Mesodermal cell (in vitro differentiated cells): ENCODE data around the gene DOK7.

Experiments
- H3K27ac ChIP-seq: 2 replicates; pipeline ENCODE4 v1.7.0; 2013; ENCODE audit warnings: mild to moderate bottlenecking, low read depth, low read length, moderate library complexity; ENCODE audit not compliant: severe bottlenecking
- H3K36me3 ChIP-seq: 2 replicates; pipeline ENCODE4 v1.7.1; 2013; ENCODE audit warnings: mild to moderate bottlenecking, low read length, moderate library complexity; ENCODE audit not compliant: control insufficient read depth, insufficient read depth
- H3K4me1 ChIP-seq: one replicate; pipeline ENCODE4 v1.7.1; 2013; ENCODE audit warnings: mild to moderate bottlenecking, low read length; ENCODE audit not compliant: insufficient read depth, control insufficient read depth, poor library complexity, severe bottlenecking
- H3K4me3 ChIP-seq: 2 replicates; pipeline ENCODE4 v1.7.0; 2013; ENCODE audit warnings: low read length, control low read depth, mild to moderate bottlenecking; ENCODE audit not compliant: insufficient read depth, poor library complexity, severe bottlenecking; ENCODE audit errors: extremely low read depth
- H3K9me3 ChIP-seq: 2 replicates; pipeline ENCODE4 v1.7.1; 2013; ENCODE audit warnings: mild to moderate bottlenecking, low read length, moderate library complexity; ENCODE audit not compliant: control insufficient read depth
- WGBS, 2 experiments: methylation state at CpG; one replicate each; pipeline ENCODE4 v1.1.5; 2013; ENCODE audit warnings: missing lambda C conversion rate in 2 of 2; ENCODE audit not compliant: insufficient coverage in 2 of 2; 5-methylcytosine and 5-hydroxymethylcytosine counted together

The DOK7 gene

GRCh38 chr4:3499710-3500109 is 36.6 kb downstream of the DOK7 start:
- 92 to 94% methylated on average over 6 to 8 of the region's 12 CpGs for WGBS, 2 experiments
- H3K9me3 ChIP-seq = no peaks in the 10 kb centered on the region
- H3K4me3 ChIP-seq = no peak overlapping the region
- peaks cover 6% of the 10 kb centered on the region for H3K4me1 ChIP-seq
- no peak overlapping the region for H3K27ac ChIP-seq
- H3K36me3 ChIP-seq = peaks cover 6% of the 10 kb centered on the region

- H3K27ac ChIP-seq = no peak overlapping the region
- H3K4me1 ChIP-seq = peaks cover 2% of the 10 kb centered on the region
- 94 to 99% methylated on average over 16 to 17 of the region's 17 CpGs for WGBS, 2 experiments
- no peak overlapping the region for H3K4me3 ChIP-seq
- H3K9me3 ChIP-seq = no peaks in the 10 kb centered on the region
- peaks cover 9% of the 10 kb centered on the region for H3K36me3 ChIP-seq
These were observed 37.0 kb downstream of the DOK7 start for GRCh38 chr4:3500111-3500510.

GRCh38 chr4:3500634-3501101 is 37.6 kb downstream of the DOK7 start:
- no peak overlapping the region for H3K4me3 ChIP-seq
- H3K9me3 ChIP-seq = no peaks in the 10 kb centered on the region
- WGBS, 2 experiments = 94 to 95% methylated on average over 22 to 29 of the region's 29 CpGs
- peaks cover 14% of the 10 kb centered on the region for H3K36me3 ChIP-seq
- H3K27ac ChIP-seq = no peak overlapping the region
- peaks cover 2% of the 10 kb centered on the region for H3K4me1 ChIP-seq

GRCh38 chr4:3501126-3501824 is 38.2 kb downstream of the DOK7 start:
- Histone ChIP-seq H3K9me3 (no peaks in the 10 kb centered on the region), H3K4me1 (no peaks in the 10 kb centered on the region), H3K27ac (no peak overlapping the region), H3K36me3 (peaks cover 20% of the 10 kb centered on the region), H3K4me3 (no peak overlapping the region)
- 86 to 88% methylated on average over 23 to 24 of the region's 24 CpGs for WGBS, 2 experiments

GRCh38 chr4:3501825-3502425 is 38.8 kb downstream of the DOK7 start:
- H3K4me3 ChIP-seq = no peak overlapping the region
- H3K27ac ChIP-seq = no peak overlapping the region
- H3K9me3 ChIP-seq = no peaks in the 10 kb centered on the region
- no peaks in the 10 kb centered on the region for H3K4me1 ChIP-seq
- H3K36me3 ChIP-seq = peaks cover 25% of the 10 kb centered on the region
- 89 to 90% methylated on average over 16 of the region's 19 CpGs for WGBS, 2 experiments

- Histone ChIP-seq H3K4me3 (no peak overlapping the region), H3K4me1 (no peaks in the 10 kb centered on the region), H3K27ac (no peak overlapping the region), H3K9me3 (no peaks in the 10 kb centered on the region), H3K36me3 (peaks cover 32% of the 10 kb centered on the region)
- WGBS, 2 experiments = 88 to 95% methylated on average over 33 to 34 of the region's 39 CpGs
These were observed 40.1 kb downstream of the DOK7 start for GRCh38 chr4:3502941-3503936.

- 89 to 96% methylated on average over 11 to 14 of the region's 16 CpGs for WGBS, 2 experiments
- H3K9me3 ChIP-seq = no peaks in the 10 kb centered on the region
- no peaks in the 10 kb centered on the region for H3K4me1 ChIP-seq
- no peak overlapping the region for H3K4me3 ChIP-seq
- peaks cover 46% of the 10 kb centered on the region for H3K36me3 ChIP-seq
- no peak overlapping the region for H3K27ac ChIP-seq
These were observed 42.1 kb downstream of the DOK7 start for GRCh38 chr4:3505231-3505630.

- 92 to 93% methylated on average over 9 to 10 of the region's 10 CpGs for WGBS, 2 experiments
- no peaks in the 10 kb centered on the region for H3K4me1 ChIP-seq
- peaks cover 74% of the 10 kb centered on the region for H3K36me3 ChIP-seq
These were observed 45.4 kb downstream of the DOK7 start for GRCh38 chr4:3508542-3508941.

GRCh38 chr4:3510481-3510880 is 47.4 kb downstream of the DOK7 start:
- Histone ChIP-seq H3K4me3 (no peak overlapping the region), H3K36me3 (peaks cover 78% of the 10 kb centered on the region), H3K4me1 (no peaks in the 10 kb centered on the region), H3K27ac (no peak overlapping the region), H3K9me3 (no peaks in the 10 kb centered on the region)
- 92 to 93% methylated on average over 16 of the region's 16 CpGs for WGBS, 2 experiments

More at GRCh38 chr4:3508542-3508941, 45.4 kb downstream of the DOK7 start:
- Histone ChIP-seq H3K27ac (no peak overlapping the region), H3K9me3 (no peaks in the 10 kb centered on the region), H3K4me3 (no peak overlapping the region)

- H3K36me3 ChIP-seq = peaks cover 77% of the 10 kb centered on the region
- WGBS, 2 experiments = 93 to 100% methylated on average over 3 to 5 of the region's 6 CpGs
- no peak overlapping the region for H3K27ac ChIP-seq
- H3K4me3 ChIP-seq = no peak overlapping the region
- H3K4me1 ChIP-seq = no peaks in the 10 kb centered on the region
- H3K9me3 ChIP-seq = no peaks in the 10 kb centered on the region
These were observed 48.1 kb downstream of the DOK7 start for GRCh38 chr4:3511187-3511586.
